H9 (cell line): Measurements from ENCODE around the gene NDOR1. TPM values are rescaled to one million over a fixed set of nuclear protein-coding genes. Genes with fewer than 3 reads are reported as not detected.

ENCODE experiments used
- DNase-seq: peaks from one replicate; pipeline ENCODE4 v3.0.0-alpha.2; 2017
- H2AFZ ChIP-seq: one replicate; pipeline ENCODE4 v1.6.1; 2013; ENCODE audit warnings: mild to moderate bottlenecking, low read length, control low read depth, moderate library complexity
- H2AK5ac ChIP-seq: 2 replicates; pipeline ENCODE4 v1.6.1; 2013; ENCODE audit warnings: low read length, control low read depth, mixed read lengths; ENCODE audit not compliant: insufficient read length
- H2BK120ac ChIP-seq: one replicate; pipeline ENCODE4 v1.6.1; 2013; ENCODE audit warnings: low read depth, mild to moderate bottlenecking, low read length, control low read depth, inconsistent platforms; ENCODE audit not compliant: poor library complexity, severe bottlenecking
- H2BK12ac ChIP-seq: 2 replicates; pipeline ENCODE4 v1.6.1; 2013; ENCODE audit warnings: low read length, control low read depth, mixed read lengths, low read depth; ENCODE audit not compliant: insufficient read length
- H2BK15ac ChIP-seq: 2 replicates; pipeline ENCODE4 v1.6.1; 2013; ENCODE audit warnings: low read depth, low read length, control low read depth
- H2BK20ac ChIP-seq: one replicate; pipeline ENCODE4 v1.6.1; 2013; ENCODE audit warnings: low read depth, mild to moderate bottlenecking, low read length, control low read depth, inconsistent platforms; ENCODE audit not compliant: poor library complexity, severe bottlenecking
- H2BK5ac ChIP-seq: 2 replicates; pipeline ENCODE4 v1.6.1; 2013; ENCODE audit warnings: low read length, control low read depth, mixed read lengths; ENCODE audit not compliant: insufficient read length
- H3K14ac ChIP-seq: 2 replicates; pipeline ENCODE4 v1.6.1; 2013; ENCODE audit warnings: low read length, control low read depth; ENCODE audit not compliant: insufficient read depth
- H3K18ac ChIP-seq: 2 replicates; pipeline ENCODE4 v1.6.1; 2013; ENCODE audit warnings: low read depth, mild to moderate bottlenecking, mixed read lengths, low read length, control low read depth; ENCODE audit not compliant: insufficient read length
- H3K23ac ChIP-seq: 2 replicates; pipeline ENCODE4 v1.6.1; 2013; ENCODE audit warnings: low read length, control low read depth, mixed read lengths, low read depth; ENCODE audit not compliant: insufficient read length
- H3K23me2 ChIP-seq: 2 replicates; pipeline ENCODE4 v1.6.1; 2013; ENCODE audit warnings: low read depth, mild to moderate bottlenecking, mixed read lengths, low read length, control low read depth; ENCODE audit not compliant: insufficient read length, poor library complexity, severe bottlenecking
- H3K27ac ChIP-seq: 2 replicates; pipeline ENCODE4 v1.5.1; 2013; ENCODE audit warnings: low read length, control low read depth, mixed read lengths, low read depth; ENCODE audit not compliant: insufficient read length
- H3K27me3 ChIP-seq: 2 replicates; pipeline ENCODE4 v1.6.1; 2013; ENCODE audit warnings: low read length, control low read depth, inconsistent platforms; ENCODE audit not compliant: insufficient read depth
- H3K4ac ChIP-seq: 2 replicates; pipeline ENCODE4 v1.6.1; 2013; ENCODE audit warnings: low read depth, mild to moderate bottlenecking, control low read depth, inconsistent platforms, low read length, moderate library complexity
- H3K4me1 ChIP-seq: 2 replicates; pipeline ENCODE4 v1.6.1; 2013; ENCODE audit warnings: low read length, control low read depth, inconsistent platforms; ENCODE audit not compliant: insufficient read depth
- H3K4me2 ChIP-seq: 2 replicates; pipeline ENCODE4 v1.6.1; 2013; ENCODE audit warnings: low read length, control low read depth, mixed read lengths; ENCODE audit not compliant: insufficient read length, insufficient read depth
- H3K56ac ChIP-seq: 2 replicates; pipeline ENCODE4 v1.6.1; 2013; ENCODE audit warnings: low read depth, mild to moderate bottlenecking, mixed read lengths, low read length, control low read depth; ENCODE audit not compliant: insufficient read length
- H3K79me1 ChIP-seq: 2 replicates; pipeline ENCODE4 v1.6.1; 2013; ENCODE audit warnings: low read depth, mild to moderate bottlenecking, moderate library complexity, low read length, control low read depth, inconsistent platforms; ENCODE audit not compliant: insufficient read depth, poor library complexity, severe bottlenecking
- H3K79me2 ChIP-seq: 2 replicates; pipeline ENCODE4 v1.6.1; 2013; ENCODE audit warnings: low read length, control low read depth, inconsistent platforms; ENCODE audit not compliant: insufficient read depth
- H3K9ac ChIP-seq: 2 replicates; pipeline ENCODE4 v1.6.1; 2013; ENCODE audit warnings: low read length, control low read depth, mixed read lengths; ENCODE audit not compliant: insufficient read length; ENCODE audit errors: extremely low read depth
- H3K9me3 ChIP-seq: one replicate; pipeline ENCODE4 v1.6.1; 2013; ENCODE audit warnings: low read depth, low read length, inconsistent platforms; ENCODE audit not compliant: control insufficient read depth
- H3T11ph ChIP-seq: one replicate; pipeline ENCODE4 v1.6.1; 2013; ENCODE audit warnings: mild to moderate bottlenecking, low read length, control low read depth, inconsistent platforms
- H4K20me1 ChIP-seq: one replicate; pipeline ENCODE4 v1.6.1; 2013; ENCODE audit not compliant: control insufficient read depth, insufficient read length, insufficient read depth
- H4K5ac ChIP-seq: 2 replicates; pipeline ENCODE4 v1.6.1; 2013; ENCODE audit warnings: low read depth, mild to moderate bottlenecking, mixed read lengths, low read length, control low read depth; ENCODE audit not compliant: insufficient read length
- H4K8ac ChIP-seq: replicated peaks from 2 replicates; pipeline ENCODE4 v1.6.1; 2013; ENCODE audit warnings: low read length, control low read depth, mixed read lengths, low read depth; ENCODE audit not compliant: insufficient read length
- H4K91ac ChIP-seq: 2 replicates; pipeline ENCODE4 v1.6.1; 2013; ENCODE audit warnings: low read depth, mild to moderate bottlenecking, moderate library complexity, mixed read lengths, low read length, control low read depth; ENCODE audit not compliant: insufficient read length
- H3K27ac Mint-ChIP-seq, 3 experiments: 2 replicates in 2 of 3; 3 replicates in 1 of 3; pipeline ENCODE4 v1.8.0; 2020 to 2021; ENCODE audit warnings: mixed read lengths in 3 of 3, mild to moderate bottlenecking in 1 of 3, moderate library complexity in 1 of 3
- H3K27me3 Mint-ChIP-seq: 2 replicates; pipeline ENCODE4 v1.8.0; 2021; ENCODE audit warnings: low read depth, mild to moderate bottlenecking, moderate library complexity, mixed read lengths
- H3K36me3 Mint-ChIP-seq, 3 experiments: 2 replicates in 2 of 3; 3 replicates in 1 of 3; pipeline ENCODE4 v1.8.0; 2020 to 2021; ENCODE audit warnings: low read depth in 3 of 3, mixed read lengths in 3 of 3; ENCODE audit not compliant: insufficient read depth in 1 of 3
- H3K4me1 Mint-ChIP-seq, 2 experiments: 2 replicates each; pipeline ENCODE4 v1.8.0; 2020; ENCODE audit warnings: mixed read lengths in 2 of 2
- H3K4me3 Mint-ChIP-seq, 2 experiments: 2 replicates in 1 of 2; 3 replicates in 1 of 2; pipeline ENCODE4 v1.8.0; 2020 to 2021; ENCODE audit warnings: mild to moderate bottlenecking in 2 of 2, mixed read lengths in 2 of 2, moderate library complexity in 1 of 2
- H3K9me3 Mint-ChIP-seq, 2 experiments: 2 replicates in 1 of 2; 3 replicates in 1 of 2; pipeline ENCODE4 v1.8.0; 2020; ENCODE audit warnings: mild to moderate bottlenecking in 2 of 2, mixed read lengths in 2 of 2, moderate library complexity in 1 of 2
- WGBS: extraction: QIAGEN DNeasy Blood & Tissue Kit; methylation state at CpG from one replicate; pipeline ENCODE4 v1.1.7; 2013; ENCODE audit warnings: missing lambda C conversion rate, low lambda C conversion rate, mixed read lengths; ENCODE audit not compliant: insufficient read length; ENCODE audit errors: extremely low coverage; 5-methylcytosine and 5-hydroxymethylcytosine counted together
- total RNA-seq: library from RNA; stranded (reverse); gene quantifications from 2 replicates; pipeline ENCODE4 v1.2.1, GENCODE V29; 2021
- TF ChIP-seq, protein P1 (sequence below): fragments of 200-600 bp; sonication (generic); conservative IDR thresholded peaks from 3 replicates; pipeline ENCODE4 v1.8.0; 2021; ENCODE audit warnings: antibody characterized with exemption, mild to moderate bottlenecking

NDOR1 gene
- total RNA-seq, 1 experiment from 2014 or later: 44.1 TPM

- H3K9ac ChIP-seq: no peak overlapping the region
- H3K79me1 ChIP-seq: no peaks in the 10 kb centered on the region
- TF ChIP-seq, protein P1, sequence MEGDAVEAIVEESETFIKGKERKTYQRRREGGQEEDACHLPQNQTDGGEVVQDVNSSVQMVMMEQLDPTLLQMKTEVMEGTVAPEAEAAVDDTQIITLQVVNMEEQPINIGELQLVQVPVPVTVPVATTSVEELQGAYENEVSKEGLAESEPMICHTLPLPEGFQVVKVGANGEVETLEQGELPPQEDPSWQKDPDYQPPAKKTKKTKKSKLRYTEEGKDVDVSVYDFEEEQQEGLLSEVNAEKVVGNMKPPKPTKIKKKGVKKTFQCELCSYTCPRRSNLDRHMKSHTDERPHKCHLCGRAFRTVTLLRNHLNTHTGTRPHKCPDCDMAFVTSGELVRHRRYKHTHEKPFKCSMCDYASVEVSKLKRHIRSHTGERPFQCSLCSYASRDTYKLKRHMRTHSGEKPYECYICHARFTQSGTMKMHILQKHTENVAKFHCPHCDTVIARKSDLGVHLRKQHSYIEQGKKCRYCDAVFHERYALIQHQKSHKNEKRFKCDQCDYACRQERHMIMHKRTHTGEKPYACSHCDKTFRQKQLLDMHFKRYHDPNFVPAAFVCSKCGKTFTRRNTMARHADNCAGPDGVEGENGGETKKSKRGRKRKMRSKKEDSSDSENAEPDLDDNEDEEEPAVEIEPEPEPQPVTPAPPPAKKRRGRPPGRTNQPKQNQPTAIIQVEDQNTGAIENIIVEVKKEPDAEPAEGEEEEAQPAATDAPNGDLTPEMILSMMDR: no peak
- H3K36me3 Mint-ChIP-seq: no peaks in the 10 kb centered on the region
- no peak overlapping the region for H2BK5ac ChIP-seq
- H3K27ac Mint-ChIP-seq: no peak overlapping the region
- H3K56ac ChIP-seq: no peak overlapping the region
- no peak overlapping the region for H3K14ac ChIP-seq
- no CpG with 5 or more reads among the region's 17 CpGs for WGBS
- H3K4me3 Mint-ChIP-seq: no peak overlapping the region
- H3K4me1 Mint-ChIP-seq: peaks cover 0 to 11% of the 10 kb centered on the region in 2 experiments; a peak in 2 of 4 replicates
- H3K23ac ChIP-seq: no peak overlapping the region
- no peaks in the 10 kb centered on the region for H3K79me2 ChIP-seq
- no peak overlapping the region for H4K8ac ChIP-seq
- peaks cover 21% of the 10 kb centered on the region for H3K23me2 ChIP-seq
- no peak overlapping the region for H4K5ac ChIP-seq
- H2BK12ac ChIP-seq: no peak overlapping the region
- peaks cover 2% of the 10 kb centered on the region for H4K20me1 ChIP-seq
- H2BK20ac ChIP-seq: no peak overlapping the region
- peaks cover 33% of the 10 kb centered on the region; the same call in 1 of the 2 replicates for H3K27me3 ChIP-seq
- no peak for DNase-seq
- no peak overlapping the region for H3K4me2 ChIP-seq
- H2BK120ac ChIP-seq: no peak overlapping the region
- H2AFZ ChIP-seq: no peak overlapping the region
- H3T11ph ChIP-seq: no peak overlapping the region
- no peak overlapping the region for H3K4ac ChIP-seq
- no peak overlapping the region for H3K27ac ChIP-seq
- H2BK15ac ChIP-seq: no peak overlapping the region
- no peaks in the 10 kb centered on the region; a peak in 1 of 5 replicates for H3K9me3 Mint-ChIP-seq
- no peaks in the 10 kb centered on the region for H3K9me3 ChIP-seq
- H4K91ac ChIP-seq: no peak overlapping the region
- H3K4me1 ChIP-seq: no peaks in the 10 kb centered on the region
- H2AK5ac ChIP-seq: no peak overlapping the region
- no peak overlapping the region for H3K18ac ChIP-seq
- H3K27me3 Mint-ChIP-seq: peaks cover 91% of the 10 kb centered on the region
Measured at GRCh38 chr9:137160054-137160425, 45.5 kb upstream of the NDOR1 start.
